LHCN-M2 (cell line): ENCODE results near the gene SENP2. TPM values are rescaled to one million over a fixed set of nuclear protein-coding genes. Genes with fewer than 3 reads are reported as not detected.
"Not testable (repeated sequence)": the region's sequence is repeated elsewhere in the genome, so short reads cannot be mapped to it uniquely, and the experiment has no call there.

ENCODE experiments used
- DNase-seq: peaks from one replicate; pipeline ENCODE4 v3.0.0-alpha.2; 2012; ENCODE audit warnings: low read depth
- total RNA-seq: library from RNA; depleted of rRNA; stranded (reverse); fragments of >200 nt; gene quantifications from 2 replicates; pipeline ENCODE4 v1.2.3, GENCODE V29; 2014

SENP2 gene
- total RNA-seq, 1 experiment from 2014 or later, result 28.4 TPM

- peak; percentile 22 for DNase-seq
These were observed 568 bp downstream of the SENP2 start for GRCh38 chr3:185586686-185587039.

- DNase-seq, result no peak
These were observed 8.0 kb downstream of the SENP2 start for GRCh38 chr3:185594073-185594472.

GRCh38 chr3:185595526-185595925 is 9.4 kb downstream of the SENP2 start:
- no peak for DNase-seq

- peak; percentile 8 for DNase-seq
These were observed 19.5 kb downstream of the SENP2 start for GRCh38 chr3:185605566-185605965.

- no peak for DNase-seq
These were observed 20.1 kb downstream of the SENP2 start for GRCh38 chr3:185606196-185606595.

GRCh38 chr3:185613016-185613415 is 26.9 kb downstream of the SENP2 start:
- no peak for DNase-seq

- no peak for DNase-seq
These were observed 38.0 kb downstream of the SENP2 start for GRCh38 chr3:185623939-185624665.

- no peak for DNase-seq
These were observed 39.7 kb downstream of the SENP2 start for GRCh38 chr3:185625784-185626183.

- no peak for DNase-seq
These were observed 43.6 kb downstream of the SENP2 start for GRCh38 chr3:185629554-185630181.

GRCh38 chr3:185630182-185630622 is 44.1 kb downstream of the SENP2 start:
- DNase-seq, result peak; percentile 82

GRCh38 chr3:185631108-185631507 is 45.0 kb downstream of the SENP2 start:
- peak; percentile 19 for DNase-seq

- DNase-seq, result no peak
These were observed 45.6 kb downstream of the SENP2 start for GRCh38 chr3:185631508-185632206.

- DNase-seq, result no peak
These were observed 46.9 kb downstream of the SENP2 start for GRCh38 chr3:185632996-185633395.

GRCh38 chr3:185637388-185637787 is 51.3 kb downstream of the SENP2 start:
- DNase-seq, result no peak

- DNase-seq, result not testable (repeated sequence)
These were observed 52.6 kb downstream of the SENP2 start for GRCh38 chr3:185638651-185639050.

GRCh38 chr3:185639632-185640206 is 53.6 kb downstream of the SENP2 start:
- DNase-seq, result no peak

GRCh38 chr3:185640308-185640707 is 54.2 kb downstream of the SENP2 start:
- no peak for DNase-seq

GRCh38 chr3:185645191-185645590 is 59.1 kb downstream of the SENP2 start:
- not testable (repeated sequence) for DNase-seq

- DNase-seq, result no peak
These were observed 59.7 kb downstream of the SENP2 start for GRCh38 chr3:185645596-185646381.

- no peak for DNase-seq
These were observed 60.5 kb downstream of the SENP2 start for GRCh38 chr3:185646382-185647133.
